ENCODE measurements around the gene CAMTA2.

- no peak for TF ChIP-seq MAFK (IDR thresholded peaks at IDR 0.05; ENCODE audit: partially characterized antibody)
- TF ChIP-seq JUN (IDR thresholded peaks at IDR 0.05): no peak
- no peak for TF ChIP-seq CTCF (IDR thresholded peaks at IDR 0.05)
- TF ChIP-seq NR3C1 (IDR thresholded peaks at IDR 0.05): no peak
- TF ChIP-seq POLR2A (IDR thresholded peaks at IDR 0.05; ENCODE audit: low read length): no peak
- TF ChIP-seq TP53 (CRISPR knock-in tag; IDR thresholded peaks at IDR 0.05): no peak
- TF ChIP-seq CBX8 (IDR thresholded peaks at IDR 0.05): no peak
- TF ChIP-seq BCL3 (IDR thresholded peaks at IDR 0.05): no peak
- TF ChIP-seq RFX5 (IDR thresholded peaks at IDR 0.05): no peak
- TF ChIP-seq SREBF2 (IDR thresholded peaks at IDR 0.05): no peak
Observed at GRCh38 chr17:4986403-4986802, 1.1 kb downstream of the CAMTA2 start.

All from A549 (cell line).